Measurements from ENCODE around the gene VTI1A.

- TF ChIP-seq EHMT2 (IDR thresholded peaks at IDR 0.05; ENCODE audit: low read depth) (no peak), CTCF (IDR thresholded peaks at IDR 0.05) (no peak), POLR2A (IDR thresholded peaks at IDR 0.05; ENCODE audit: low read length) (no peak), CHD2 (IDR thresholded peaks at IDR 0.05; ENCODE audit: low read length, partially characterized antibody) (no peak)
Measured at GRCh38 chr10:112583236-112583939, 136.4 kb downstream of the VTI1A start.

Data from A549 (cell line).